Ramos (cell line): ENCODE results near the gene CEP85L.

Experiments
- in situ Hi-C: fragments of 300-500 bp; cut with MboI; formaldehyde crosslinking; loops from one replicate; pipeline ENCODE4 v1.14.3; 2022; ENCODE audit warnings: low sequenced_read_pairs; ENCODE audit not compliant: unreplicated experiment

The CEP85L gene

DNA sequence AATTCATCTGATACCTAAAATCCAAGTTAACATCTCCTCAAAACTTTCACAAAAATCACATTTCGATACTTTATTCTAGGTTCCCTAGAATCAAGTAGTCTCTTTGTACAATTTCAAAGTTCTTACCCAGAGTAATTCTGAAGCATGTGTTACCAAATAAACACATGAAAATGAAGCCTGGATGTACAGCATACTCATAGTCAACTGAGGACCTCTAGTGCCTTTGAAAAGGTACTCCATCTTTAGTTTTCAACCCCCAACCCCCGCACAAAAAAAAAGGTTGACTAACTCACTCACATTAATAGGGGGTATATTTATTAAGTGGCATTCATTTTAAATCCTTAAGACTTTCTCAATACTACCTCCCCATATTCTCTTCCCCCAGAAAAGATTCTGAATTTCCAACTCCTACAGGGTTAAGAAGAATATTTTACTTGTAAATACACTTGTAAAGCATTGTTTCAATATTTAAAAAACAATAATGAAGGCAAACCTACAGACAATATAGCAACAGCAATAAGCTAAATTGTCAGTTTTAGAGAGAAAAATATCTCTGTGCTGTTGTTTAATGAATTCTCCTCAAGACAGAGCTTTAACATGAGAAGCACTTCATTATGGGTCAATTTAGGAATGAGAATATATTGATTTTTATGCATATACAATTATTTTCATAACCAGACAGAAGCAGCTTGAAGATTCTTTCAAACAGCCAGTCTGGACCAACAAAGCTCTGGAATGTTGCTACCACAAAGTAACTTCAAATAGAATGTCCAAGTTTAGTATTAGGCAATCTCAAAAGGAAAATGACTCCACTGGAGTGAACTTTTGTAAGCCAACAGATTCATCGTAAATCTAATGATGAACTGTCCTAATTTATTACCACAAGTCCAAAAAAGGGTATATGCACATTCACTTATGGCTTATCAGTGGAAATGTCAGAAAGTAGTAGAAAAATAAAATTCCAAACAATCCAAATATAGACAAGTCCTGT is 100.0 kb downstream of the CEP85L start:
- in situ Hi-C loops = loop anchor here (10.0 kb wide), 1 partner anchor 223 kb away; no protein-coding TSS in a partner anchor

- in situ Hi-C loops = no loop called here
These were observed 102.8 kb downstream of the CEP85L start for GRCh38 chr6:118548613-118549012.

DNA sequence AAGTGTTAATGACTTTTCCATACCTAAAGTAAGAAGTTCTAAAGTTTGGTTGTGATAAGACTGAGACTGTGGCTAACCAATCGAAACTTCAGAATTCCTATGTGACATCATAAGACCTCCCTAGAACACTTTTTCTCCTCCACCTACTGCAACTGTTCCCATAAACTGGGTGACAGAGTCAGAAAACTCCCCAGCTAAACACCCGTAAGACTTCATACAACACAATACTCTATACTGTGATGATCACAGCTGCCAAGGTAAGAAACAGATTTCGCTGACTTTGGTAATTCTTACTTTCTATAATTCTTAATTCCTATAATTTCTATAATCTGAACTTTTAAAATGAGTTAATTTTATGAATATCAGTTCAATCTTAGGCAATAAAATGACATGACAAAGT is 103.3 kb downstream of the CEP85L start, which contains the start of gene PLN:
PLN (plus strand) TSS at position 161 of the 400 bp plus-strand sequence. CDS start 10,626 bp downstream, outside the sequence.
- in situ Hi-C loops = no loop called here

GRCh38 chr6:118546880-118547218 is 104.5 kb downstream of the CEP85L start:
- in situ Hi-C loops = no loop called here

DNA sequence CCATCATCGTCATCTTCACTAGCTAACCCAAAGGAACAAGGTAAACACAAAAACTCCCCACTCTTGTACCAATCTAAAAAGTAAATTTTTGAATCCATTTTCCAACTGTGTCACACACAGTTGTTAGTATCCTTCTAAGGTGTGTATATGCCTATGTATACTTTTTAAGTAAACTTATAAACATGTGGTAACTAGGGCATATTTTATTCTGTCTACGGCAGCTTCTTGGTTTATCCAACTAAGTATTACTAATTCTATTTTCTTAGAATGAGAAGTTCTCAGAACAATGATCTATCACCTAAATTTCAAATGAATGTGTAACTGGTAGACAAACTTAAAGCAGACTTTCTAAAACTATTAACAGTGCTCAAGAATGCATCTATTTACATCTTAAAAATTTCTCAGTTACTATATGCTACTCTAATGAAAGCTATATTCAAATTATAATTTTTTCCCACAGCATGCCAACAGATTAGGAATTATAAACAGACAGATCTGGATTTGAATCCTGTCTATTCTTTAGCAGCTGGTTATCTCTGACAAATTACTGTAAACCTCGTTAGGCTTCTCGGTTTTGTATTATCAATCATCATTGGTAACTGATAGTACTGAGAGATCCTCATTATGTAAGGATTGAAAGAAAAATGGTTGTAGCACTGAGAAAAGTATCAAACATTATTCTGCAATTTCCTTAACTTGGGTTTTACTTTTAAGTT is 105.1 kb downstream of the CEP85L start:
- in situ Hi-C loops = no loop called here

DNA sequence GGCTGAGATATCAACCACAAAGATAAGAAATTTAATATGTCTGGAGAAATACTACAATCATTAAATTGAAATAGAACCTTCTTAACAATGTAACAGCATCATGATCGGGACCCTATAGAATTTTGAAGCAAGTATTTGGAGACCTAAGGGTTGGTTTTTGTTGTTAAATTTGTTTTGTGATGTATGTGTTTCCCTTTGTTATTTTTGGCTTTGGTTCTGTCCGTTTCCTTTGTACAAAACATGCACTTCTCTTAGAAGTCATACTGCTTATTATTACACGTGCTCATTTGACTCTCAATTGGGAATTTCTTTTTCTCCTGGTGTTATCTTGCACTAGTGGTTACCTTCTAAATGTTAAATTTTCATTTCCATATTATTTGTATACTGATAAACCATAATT is 107.3 kb downstream of the CEP85L start:
- in situ Hi-C loops = no loop called here

DNA sequence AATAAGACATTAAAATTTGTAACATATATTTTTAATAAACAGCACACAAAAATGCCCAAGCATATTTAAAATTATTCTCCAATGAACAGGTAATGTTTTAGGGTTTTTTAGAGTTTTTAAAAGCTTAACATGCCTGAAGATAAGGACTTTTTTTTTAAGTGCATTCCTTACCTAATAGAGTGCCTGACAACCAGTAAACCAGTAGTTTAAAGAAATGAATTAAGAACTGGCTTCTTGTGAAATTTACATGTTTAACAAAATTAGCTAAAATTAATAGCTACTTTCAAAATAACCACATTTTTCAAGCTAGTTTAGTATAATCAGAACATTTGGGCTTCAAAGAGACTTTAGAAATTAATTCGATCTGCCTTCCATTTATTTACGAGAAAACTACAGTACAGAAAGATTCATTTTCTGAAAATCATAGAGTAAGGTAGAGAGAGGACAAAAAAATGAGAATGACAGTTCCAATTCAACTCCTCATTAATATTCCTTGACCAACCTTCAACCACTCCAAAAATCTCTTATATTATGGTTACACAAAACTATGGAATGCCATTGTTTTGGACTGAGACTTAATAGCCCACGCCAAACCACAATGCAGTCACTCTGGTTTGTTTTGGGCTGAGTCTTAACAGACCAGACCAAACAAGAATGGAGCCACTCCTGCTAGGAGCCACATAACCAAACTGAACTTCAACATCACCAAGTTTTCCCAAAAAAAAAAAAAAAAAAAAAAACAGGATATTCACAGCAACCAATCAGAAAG is 109.0 kb downstream of the CEP85L start:
- in situ Hi-C loops = no loop called here

GRCh38 chr6:118537574-118537973 is 113.8 kb downstream of the CEP85L start:
- in situ Hi-C loops = no loop called here

GRCh38 chr6:118536478-118536877 is 114.9 kb downstream of the CEP85L start:
- in situ Hi-C loops = no loop called here

DNA sequence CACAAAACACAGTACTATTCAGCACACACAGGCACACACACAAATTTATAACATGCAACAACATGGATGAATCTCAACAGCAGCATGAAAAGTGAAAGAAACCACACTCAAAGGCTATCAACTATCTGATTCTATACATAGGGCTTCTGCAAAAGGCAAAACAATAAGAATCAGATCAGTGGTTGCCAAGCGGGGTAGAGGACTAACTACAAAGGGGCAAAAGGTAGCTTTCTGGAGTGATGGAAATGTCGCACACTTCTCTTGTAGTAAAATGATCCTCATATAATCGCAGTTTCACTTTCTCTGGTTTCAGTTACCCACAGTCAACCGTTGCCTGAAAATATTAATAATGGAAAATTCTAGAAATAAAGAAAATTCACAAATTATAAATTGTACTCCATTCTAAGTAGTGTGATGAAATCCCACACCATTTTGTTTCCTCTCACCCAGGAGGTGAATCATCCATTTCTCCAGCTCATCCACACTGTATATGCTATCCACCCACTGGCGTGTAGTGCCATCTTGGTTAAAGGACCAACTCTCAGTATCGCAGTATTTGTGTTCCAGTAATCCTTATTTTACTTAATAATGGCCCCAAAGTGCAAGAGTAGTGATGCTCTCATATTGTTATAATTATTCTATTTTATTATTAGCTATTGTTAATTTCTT is 116.1 kb downstream of the CEP85L start:
- in situ Hi-C loops = no loop called here

DNA sequence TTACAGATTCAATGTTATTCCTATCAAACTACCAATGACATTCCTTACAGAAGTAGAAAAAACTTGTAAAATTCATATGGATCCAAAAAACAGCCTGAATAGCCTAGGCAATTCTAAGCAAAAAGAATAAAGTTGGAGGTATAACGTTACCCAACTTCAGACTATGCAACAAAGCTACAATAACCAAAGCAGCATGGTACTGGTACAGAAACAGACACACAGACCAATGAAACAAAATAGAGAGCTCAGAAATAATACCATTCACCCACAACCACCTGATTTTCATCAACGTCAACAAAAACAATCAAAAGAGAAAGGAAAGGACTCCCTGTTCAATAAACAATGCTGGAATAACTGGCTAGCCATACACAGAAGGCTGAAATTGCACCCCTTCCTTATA is 120.4 kb downstream of the CEP85L start:
- in situ Hi-C loops = no loop called here

DNA sequence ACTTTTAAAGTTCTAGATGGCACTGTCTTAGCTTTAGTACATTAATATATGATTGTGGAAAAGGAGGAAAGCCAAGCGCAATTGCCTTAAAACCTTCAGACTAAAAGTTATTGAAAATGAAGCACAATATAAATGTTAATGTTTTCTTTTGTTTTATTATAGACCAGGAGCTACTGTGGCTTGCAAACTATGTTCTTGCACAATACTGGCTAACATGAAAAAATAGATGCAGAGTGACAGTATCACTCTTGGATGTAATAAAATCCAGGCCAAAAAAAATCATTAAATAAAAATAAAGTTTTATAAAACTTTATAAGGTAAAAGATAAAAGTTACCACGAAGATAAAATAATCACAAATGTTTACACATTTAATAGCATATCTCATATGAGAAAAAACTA is 121.6 kb downstream of the CEP85L start:
- in situ Hi-C loops = no loop called here

DNA sequence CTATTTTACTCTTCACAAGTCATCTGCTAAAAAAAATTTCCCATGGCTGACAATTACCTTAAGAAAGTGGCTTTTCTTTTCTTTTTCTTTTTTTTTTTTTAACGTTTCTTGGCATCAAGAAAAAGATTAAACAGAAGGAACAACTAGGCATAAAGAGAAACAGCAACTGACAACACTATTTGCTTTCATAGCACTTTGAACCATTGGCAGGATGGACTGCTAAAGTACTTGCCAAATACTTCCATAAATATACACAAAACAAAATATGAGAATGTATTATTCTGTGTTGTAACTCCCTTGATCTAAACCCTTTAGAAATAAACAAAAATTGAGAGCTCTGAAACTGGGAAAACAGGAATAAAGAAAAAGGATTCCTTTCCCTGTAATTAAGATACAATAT is 123.3 kb downstream of the CEP85L start:
- in situ Hi-C loops = no loop called here

DNA sequence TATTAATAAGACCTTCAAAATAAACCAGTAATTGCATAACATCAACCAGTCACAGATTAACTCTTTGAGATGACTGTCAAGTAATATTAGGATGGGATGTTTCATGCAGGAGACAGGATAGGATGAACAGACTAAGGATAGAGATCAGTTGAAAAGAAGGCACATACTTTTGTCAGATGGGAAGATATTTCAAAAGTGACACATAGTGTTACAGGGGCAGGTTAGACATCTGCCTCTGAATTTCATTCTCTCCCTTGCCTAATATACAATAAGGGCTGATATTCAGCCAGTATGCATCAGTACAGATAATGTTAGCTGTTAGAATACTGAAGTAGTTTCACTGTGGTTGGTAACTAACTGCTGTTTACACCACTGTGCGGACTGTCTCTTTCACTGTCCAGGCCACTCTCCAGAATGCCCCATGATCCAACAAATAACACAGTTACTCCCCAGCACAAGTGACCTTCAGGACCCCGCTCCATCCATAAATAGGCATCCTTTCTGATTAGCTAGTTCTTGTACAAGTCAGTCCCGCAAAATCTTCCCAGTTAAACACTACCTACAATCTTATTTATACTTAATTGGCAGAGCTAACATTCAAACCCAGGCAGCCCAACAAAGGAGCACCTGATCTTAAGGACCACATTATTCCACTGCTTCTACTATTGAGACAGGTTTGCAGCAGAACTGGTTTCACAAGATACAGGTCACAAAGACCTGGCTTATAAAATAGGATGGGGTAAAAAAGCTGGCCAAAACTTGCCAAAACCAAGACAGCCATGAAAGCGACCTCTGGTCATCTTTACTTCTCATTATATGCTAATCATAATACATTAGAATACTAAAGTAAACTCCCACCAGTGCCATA is 125.2 kb downstream of the CEP85L start:
- in situ Hi-C loops = no loop called here

- in situ Hi-C loops = no loop called here
These were observed 126.7 kb downstream of the CEP85L start for GRCh38 chr6:118524686-118525085.

DNA sequence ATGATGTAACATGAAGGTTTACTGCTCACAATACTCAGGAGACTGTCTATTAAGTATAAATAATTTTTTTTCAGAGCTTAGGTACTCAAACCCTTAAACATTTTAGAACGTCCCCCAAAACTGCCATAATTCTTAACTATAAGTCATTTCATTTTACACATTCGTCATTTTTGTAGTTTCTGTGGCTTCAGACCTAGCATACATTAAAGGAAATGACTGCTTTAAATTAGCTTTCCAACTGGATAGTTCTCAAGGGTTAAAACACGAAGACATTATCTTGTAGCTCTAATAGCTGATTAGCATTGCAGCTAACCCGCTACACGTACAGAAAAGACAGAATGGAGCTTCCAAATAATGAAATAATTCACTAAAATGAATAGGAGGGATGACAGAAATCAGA is 128.2 kb downstream of the CEP85L start:
- in situ Hi-C loops = no loop called here

- in situ Hi-C loops = no loop called here
These were observed 129.0 kb downstream of the CEP85L start for GRCh38 chr6:118522422-118522821.

DNA sequence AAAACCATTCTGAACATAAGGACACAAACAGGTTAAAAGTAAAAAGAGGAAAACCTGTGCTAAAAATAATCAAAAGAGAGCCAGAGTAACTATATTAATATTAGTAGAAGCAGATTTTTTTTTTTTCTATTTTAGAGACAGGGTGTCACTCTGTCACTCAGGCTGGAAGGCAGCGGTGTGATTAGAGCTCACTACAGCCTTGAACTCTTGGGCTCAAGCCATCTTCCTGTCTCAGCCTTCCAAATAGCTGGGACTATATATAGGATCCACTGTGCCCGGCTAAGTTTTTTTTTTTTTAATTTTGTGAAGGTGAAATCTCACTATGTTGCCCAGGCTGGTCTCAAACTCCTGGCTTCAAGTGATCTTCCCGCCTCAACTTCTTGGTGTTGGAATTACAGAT is 136.7 kb downstream of the CEP85L start:
- in situ Hi-C loops = no loop called here
